Measurements from ENCODE around the gene THOP1. TPM values are rescaled to one million over a fixed set of nuclear protein-coding genes. Genes with fewer than 3 reads are reported as not detected.

The THOP1 gene
- total and polyA plus RNA-seq, 2 donors from 2014 or later = 36.8 to 42.9 TPM

GRCh38 chr19:2852598-2852997 lies 67.3 kb downstream of the THOP1 start:
- Histone ChIP-seq H3K4me1 (ENCODE audit: control insufficient read depth in 2 of 3, insufficient read depth in 2 of 3, low read depth in 1 of 3, low read length in 3 of 3) (no peaks in the 10 kb centered on the region), H3K9me3 (ENCODE audit: control insufficient read depth in 2 of 3, insufficient read depth in 1 of 3, low read length in 3 of 3) (peaks cover 18 to 49% (median 24%) of the 10 kb centered on the region in 3 donors), H3K27ac (ENCODE audit: low read depth in 2 of 2, low read length in 2 of 2) (no peak overlapping the region), H3K36me3 (ENCODE audit: control insufficient read depth in 2 of 3, insufficient read depth in 3 of 3, low read length in 3 of 3) (peaks cover 26 to 31% (median 27%) of the 10 kb centered on the region in 3 donors), H3K4me3 (ENCODE audit: low read length in 3 of 3) (peak overlapping the region in 2 of 3 donors; percentile 15 to 20), H3K27me3 (ENCODE audit: control insufficient read depth, insufficient read depth, low read length) (no peaks in the 10 kb centered on the region), H3K9ac (ENCODE audit: low read length in 3 of 3) (no peak overlapping the region)
- FAIRE-seq = no peak
- no peak for DNase-seq
- TF ChIP-seq CTCF (IDR thresholded peaks at IDR 0.05; ENCODE audit: borderline replicate concordance, extremely low read depth, insufficient read depth) = no peak
- intact Hi-C loops (cut with DNase I) = no loop called here

GRCh38 chr19:2853015-2853606 lies 67.8 kb downstream of the THOP1 start:
- FAIRE-seq (no peak), DNase-seq (no peak)
- no peak for TF ChIP-seq CTCF (IDR thresholded peaks at IDR 0.05; ENCODE audit: borderline replicate concordance, extremely low read depth, insufficient read depth)
- intact Hi-C loops (cut with DNase I) = no loop called here
- Histone ChIP-seq H3K9ac (ENCODE audit: low read length in 3 of 3) (no peak overlapping the region), H3K36me3 (ENCODE audit: control insufficient read depth in 2 of 3, insufficient read depth in 3 of 3, low read length in 3 of 3) (peaks cover 26 to 31% (median 27%) of the 10 kb centered on the region in 3 donors), H3K27me3 (ENCODE audit: control insufficient read depth, insufficient read depth, low read length) (no peaks in the 10 kb centered on the region), H3K4me1 (ENCODE audit: control insufficient read depth in 2 of 3, insufficient read depth in 2 of 3, low read depth in 1 of 3, low read length in 3 of 3) (no peaks in the 10 kb centered on the region), H3K4me3 (ENCODE audit: low read length in 3 of 3) (peak overlapping the region in 2 of 3 donors; percentile 14 to 26), H3K27ac (ENCODE audit: low read depth in 2 of 2, low read length in 2 of 2) (no peak overlapping the region), H3K9me3 (ENCODE audit: control insufficient read depth in 2 of 3, insufficient read depth in 1 of 3, low read length in 3 of 3) (peaks cover 18 to 52% (median 24%) of the 10 kb centered on the region in 3 donors)

- DNase-seq (no peak), FAIRE-seq (no peak)
- Histone ChIP-seq H3K9ac (ENCODE audit: low read length in 3 of 3) (no peak overlapping the region), H3K4me1 (ENCODE audit: control insufficient read depth in 2 of 3, insufficient read depth in 2 of 3, low read depth in 1 of 3, low read length in 3 of 3) (no peaks in the 10 kb centered on the region), H3K4me3 (ENCODE audit: low read length in 3 of 3) (no peak overlapping the region), H3K9me3 (ENCODE audit: control insufficient read depth in 2 of 3, insufficient read depth in 1 of 3, low read length in 3 of 3) (peaks cover 18 to 61% (median 24%) of the 10 kb centered on the region in 3 donors), H3K27ac (ENCODE audit: low read depth in 2 of 2, low read length in 2 of 2) (no peak overlapping the region), H3K36me3 (ENCODE audit: control insufficient read depth in 2 of 3, insufficient read depth in 3 of 3, low read length in 3 of 3) (peaks cover 26 to 31% (median 27%) of the 10 kb centered on the region in 3 donors), H3K27me3 (ENCODE audit: control insufficient read depth, insufficient read depth, low read length) (no peaks in the 10 kb centered on the region)
- no peak for TF ChIP-seq CTCF (IDR thresholded peaks at IDR 0.05; ENCODE audit: borderline replicate concordance, extremely low read depth, insufficient read depth)
- intact Hi-C loops (cut with DNase I) = no loop called here
Observed at GRCh38 chr19:2854849-2855248, 69.5 kb downstream of the THOP1 start.
